ENCODE measurements around the gene KLHL20. TPM values are rescaled to one million over a fixed set of nuclear protein-coding genes. Genes with fewer than 3 reads are reported as not detected.

Gene KLHL20
- total and polyA plus RNA-seq, 2 of the 8 experiments (the other 6 are each of a cell fraction or from before 2014, with no cell fraction given) = 4.9 to 12.3 TPM

DNA sequence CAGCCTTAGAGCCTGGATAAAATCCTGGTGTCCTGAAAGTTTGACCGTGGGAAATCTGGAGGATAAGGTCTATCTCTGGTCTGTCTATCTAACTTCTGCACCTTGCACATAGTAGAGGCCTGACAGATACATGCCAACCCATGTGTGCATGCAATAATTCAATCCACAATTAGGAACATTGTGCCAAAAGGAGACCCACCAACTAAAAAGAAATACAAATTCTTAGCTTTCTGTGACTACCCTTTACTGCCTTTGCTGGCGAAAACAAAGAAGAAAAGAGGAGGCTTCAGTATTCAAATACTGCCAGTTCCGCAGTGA is 381 bp upstream of the KLHL20 start:
- Histone ChIP-seq H3K14ac (ENCODE audit: insufficient read length) (no peak overlapping the region), H3K36me3 (ENCODE audit: control insufficient read depth in 2 of 4, insufficient read depth in 4 of 4, low read length in 3 of 4) (no peaks in the 10 kb centered on the region), H3K4me3 (ENCODE audit: extremely low read depth in 1 of 4, insufficient read depth in 2 of 4, low read depth in 3 of 4, low read length in 4 of 4) (peak overlapping the region in 2 of 4 experiments; percentile 6 to 76; a peak in 4 of 8 replicates), H3K9ac (replicated peaks in 1 of 4; ENCODE audit: extremely low read depth in 1 of 4, low read depth in 3 of 4, low read length in 3 of 4) (no peak overlapping the region), H4K91ac (replicated peaks; ENCODE audit: insufficient read length, low read length) (peak overlapping the region; percentile 51), H4K8ac (ENCODE audit: extremely low read depth, insufficient read depth, low read length) (no peak overlapping the region), H2AFZ (ENCODE audit: low read length) (peak overlapping the region; percentile 88), H3K27me3 (replicated peaks in 1 of 4; ENCODE audit: control insufficient read depth in 3 of 4, extremely low read depth in 1 of 4, insufficient read depth in 3 of 4, low read length in 3 of 4) (peaks cover 0 to 7% (median 0%) of the 10 kb centered on the region in 4 experiments; a peak in 2 of 7 replicates), H3K4ac (replicated peaks; ENCODE audit: insufficient read length, low read depth, low read length) (no peak overlapping the region), H3K79me1 (ENCODE audit: low read depth, low read length) (no peaks in the 10 kb centered on the region), H2BK20ac (ENCODE audit: low read length) (no peak overlapping the region), H2BK120ac (replicated peaks; ENCODE audit: low read depth, low read length) (no peak overlapping the region), H3K4me2 (ENCODE audit: insufficient read depth in 1 of 2, low read depth in 2 of 2, low read length in 2 of 2) (peak overlapping the region; percentile 85 to 91; a peak in 3 of 4 replicates), H3K23me2 (ENCODE audit: low read depth, low read length) (peaks cover 3% of the 10 kb centered on the region; the same call in 1 of the 2 replicates), H2AK5ac (ENCODE audit: low read depth, low read length) (no peak overlapping the region), H3K79me2 (ENCODE audit: control insufficient read depth in 1 of 2, insufficient read depth in 2 of 2, low read length in 2 of 2) (peaks cover 0 to 19% of the 10 kb centered on the region in 2 experiments; a peak in 2 of 4 replicates), H3K23ac (ENCODE audit: insufficient read length) (no peak overlapping the region), H4K20me1 (replicated peaks in 1 of 2; ENCODE audit: control insufficient read depth in 1 of 2, insufficient read depth in 2 of 2, low read length in 2 of 2) (no peaks in the 10 kb centered on the region), H2BK5ac (ENCODE audit: low read depth, low read length) (no peak overlapping the region), H3K27ac (ENCODE audit: low read depth, low read length) (no peak overlapping the region), H3K56ac (replicated peaks; ENCODE audit: insufficient read length, low read depth, low read length) (no peak overlapping the region), H2BK12ac (ENCODE audit: low read depth, low read length) (peak overlapping the region; percentile 64; the same call in 1 of the 2 replicates), H3K9me3 (ENCODE audit: insufficient read depth in 2 of 2, low read depth in 1 of 2, low read length in 1 of 2) (no peaks in the 10 kb centered on the region), H3K18ac (ENCODE audit: extremely low read depth, low read length) (no peak overlapping the region), H4K5ac (ENCODE audit: insufficient read length, low read depth, low read length) (no peak overlapping the region), H3K4me1 (replicated peaks in 1 of 4; ENCODE audit: control insufficient read depth in 3 of 4, insufficient read depth in 4 of 4, low read length in 3 of 4) (no peaks in the 10 kb centered on the region), H2BK15ac (ENCODE audit: low read length) (peak overlapping the region; percentile 92)
- ChIA-PET CTCF (ENCODE audit: partially characterized antibody) (interaction anchor here (0.9 to 1.1 kb wide), 3 partner anchors 19 to 279 kb away, joined by 3 read pairs; no protein-coding TSS in a partner anchor), POLR2A (ENCODE audit: partially characterized antibody) (interaction anchor here (0.9 to 2.3 kb wide), 8 partner anchors 9 to 154 kb away, joined by 3 to 12 read pairs (median 5); partner anchors contain the start of genes DARS2, GAS5 and ZBTB37)
- FAIRE-seq = no peak
- DNase-seq (ENCODE audit: low read depth in 1 of 2, low spot score in 2 of 2) = no peak
- WGBS, 2 experiments (ENCODE audit: extremely low coverage in 1 of 2, insufficient coverage in 1 of 2, insufficient read length in 1 of 2, insufficient replicate concordance in 2 of 2, low coverage in 1 of 2, low lambda C conversion rate in 2 of 2, missing lambda C conversion rate in 1 of 2) = 49% methylated on average over 3 of the region's 3 CpGs; no CpG with 5 or more reads in 1 of the 2 experiments
- TF ChIP-seq RNF2 (IDR thresholded peaks at IDR 0.05; ENCODE audit: borderline replicate concordance, low read depth, low read length, missing control alignments, poor library complexity, severe bottlenecking) (no peak), SAP30 (IDR thresholded peaks at IDR 0.05; ENCODE audit: insufficient read depth, insufficient replicate concordance, low read length) (no peak), CHD2 (IDR thresholded peaks at IDR 0.05; ENCODE audit: low read length) (no peak), TEAD4 (IDR thresholded peaks at IDR 0.05; ENCODE audit: low read depth, low read length) (no peak), JUND (IDR thresholded peaks at IDR 0.05; ENCODE audit: low read length) (no peak), HDAC2 (IDR thresholded peaks at IDR 0.05; ENCODE audit: borderline replicate concordance in 1 of 2, low read depth in 2 of 2, low read length in 2 of 2) (no peak), CTBP2 (IDR thresholded peaks at IDR 0.05; ENCODE audit: borderline replicate concordance, insufficient read depth, insufficient read length, low read length) (no peak), TAF1 (IDR thresholded peaks at IDR 0.05; ENCODE audit: low read depth, low read length) (no peak), KDM4A (IDR thresholded peaks at IDR 0.05; ENCODE audit: low read depth, low read length, severe bottlenecking) (no peak), POLR2AphosphoS5 (IDR thresholded peaks at IDR 0.05; ENCODE audit: low read depth, low read length) (no peak), CEBPB (IDR thresholded peaks at IDR 0.05; ENCODE audit: low read depth, low read length) (no peak), SRF (IDR thresholded peaks at IDR 0.05; ENCODE audit: low read depth, low read length) (no peak)

Data from H1 (cell line).